Fibroblast of pulmonary artery (primary cell): ENCODE measurements around the gene KCNJ2.

ENCODE experiments used
- DNase-seq: peaks from one replicate; pipeline ENCODE4 v3.0.0-alpha.2; 2010; ENCODE audit warnings: low read depth
- H3K4me3 ChIP-seq: replicated peaks from 2 replicates; pipeline ENCODE4 v1.5.1; 2011; ENCODE audit warnings: low read depth, mild to moderate bottlenecking, control low read depth, low read length, moderate library complexity
- CTCF ChIP-seq: IDR thresholded peaks from 2 replicates; pipeline ENCODE4 v1.5.1; 2011; ENCODE audit warnings: mild to moderate bottlenecking, control low read depth, low read length, inconsistent platforms; ENCODE audit errors: missing control alignments

The KCNJ2 gene

GRCh38 chr17:70127221-70127873 is 42.0 kb upstream of the KCNJ2 start:
- no peak for DNase-seq
- no peak overlapping the region for H3K4me3 ChIP-seq
- no peak for TF ChIP-seq CTCF

- no peak for DNase-seq
- H3K4me3 ChIP-seq, result no peak overlapping the region
- no peak for TF ChIP-seq CTCF
Observed at GRCh38 chr17:70128727-70129238, 40.5 kb upstream of the KCNJ2 start.

- no peak overlapping the region for H3K4me3 ChIP-seq
- no peak for DNase-seq
- TF ChIP-seq CTCF, result no peak
Observed at GRCh38 chr17:70130289-70130688, 39.0 kb upstream of the KCNJ2 start.

GRCh38 chr17:70132505-70132904 is 36.8 kb upstream of the KCNJ2 start:
- no peak for DNase-seq
- TF ChIP-seq CTCF, result no peak
- no peak overlapping the region for H3K4me3 ChIP-seq

GRCh38 chr17:70134042-70134441 is 35.3 kb upstream of the KCNJ2 start:
- TF ChIP-seq CTCF, result no peak
- H3K4me3 ChIP-seq, result no peak overlapping the region
- no peak for DNase-seq

- TF ChIP-seq CTCF, result no peak
- no peak overlapping the region for H3K4me3 ChIP-seq
- DNase-seq, result no peak
Observed at GRCh38 chr17:70134777-70135176, 34.6 kb upstream of the KCNJ2 start.

- no peak for TF ChIP-seq CTCF
- DNase-seq, result no peak
- H3K4me3 ChIP-seq, result no peak overlapping the region
Observed at GRCh38 chr17:70136131-70136530, 33.2 kb upstream of the KCNJ2 start.
